ENCODE results near the gene MIAT. TPM values are rescaled to one million over a fixed set of nuclear protein-coding genes. Genes with fewer than 3 reads are reported as not detected.

Gene MIAT
- 0.22 to 0.48 TPM (median 0.34 TPM) in 5 replicates for total RNA-seq (2022; extraction: Qiagen RNA extraction; ENCODE audit: low read depth)

GRCh38 chr22:26656891-26657851 is at the start of gene MIAT:
Gene MIAT, plus strand, starts transcription at chr22:26657588.

GRCh38 chr22:26617271-26618199 is 39.9 kb upstream of the MIAT start, which contains the start of gene CRYBB1:
Gene CRYBB1, minus strand, starts transcription at chr22:26618027. Its CDS starts 1,708 bp downstream, at chr22:26616319.

GRCh38 chr22:26621663-26622062 is 35.7 kb upstream of the MIAT start, which contains the start of gene CRYBA4:
Gene CRYBA4, plus strand, starts transcription at chr22:26621963. Its CDS starts 634 bp downstream, at chr22:26622597.

Other genes starting within 250 kb of the MIAT start
- gene ASPHD2, start 228.3 kb upstream of the MIAT start, total RNA-seq (2022; extraction: Qiagen RNA extraction; ENCODE audit: low read depth): 0.75 to 1.5 TPM (median 1.2 TPM) in 5 replicates
- gene HPS4, start 173.8 kb upstream of the MIAT start, total RNA-seq (2022; extraction: Qiagen RNA extraction; ENCODE audit: low read depth): 14.6 to 16.7 TPM (median 14.9 TPM) in 5 replicates
- 18.2 to 25.9 TPM (median 23.3 TPM) in 5 replicates for gene SRRD, start 173.7 kb upstream of the MIAT start, total RNA-seq (2022; extraction: Qiagen RNA extraction; ENCODE audit: low read depth)
- gene TFIP11, start 145.1 kb upstream of the MIAT start, total RNA-seq (2022; extraction: Qiagen RNA extraction; ENCODE audit: low read depth): 20.7 to 24.7 TPM (median 23.4 TPM) in 5 replicates
- gene TPST2, start 67.5 kb upstream of the MIAT start, total RNA-seq (2022; extraction: Qiagen RNA extraction; ENCODE audit: low read depth): 9.6 to 13.0 TPM (median 10.8 TPM) in 5 replicates
- gene CRYBB1, start 39.6 kb upstream of the MIAT start, total RNA-seq (2022; extraction: Qiagen RNA extraction; ENCODE audit: low read depth): not detected in 5 replicates
- not detected in 5 replicates for gene CRYBA4, start 35.6 kb upstream of the MIAT start, total RNA-seq (2022; extraction: Qiagen RNA extraction; ENCODE audit: low read depth)